ENCODE data around the gene PIP5KL1.
A peak's percentile ranks its signal among the peaks of the same experiment; 100 is the strongest.
"Not testable (repeated sequence)": the region's sequence is repeated elsewhere in the genome, so short reads cannot be mapped to it uniquely, and the experiment has no call there.

PIP5KL1 gene

GRCh38 chr9:127896395-127897192 is 34.0 kb downstream of the PIP5KL1 start:
- DNase-seq (ENCODE audit: low spot score) (no peak), FAIRE-seq (no peak)

GRCh38 chr9:127895811-127896210 is 34.8 kb downstream of the PIP5KL1 start:
- FAIRE-seq, result no peak
- no peak for DNase-seq (ENCODE audit: low spot score)

- no peak for FAIRE-seq
- no peak for DNase-seq (ENCODE audit: low spot score)
Measured at GRCh38 chr9:127893392-127893791, 37.2 kb downstream of the PIP5KL1 start.

- FAIRE-seq (no peak), DNase-seq (ENCODE audit: low spot score) (no peak)
Measured at GRCh38 chr9:127892831-127893230, 37.7 kb downstream of the PIP5KL1 start.

GRCh38 chr9:127890053-127890452 is 40.5 kb downstream of the PIP5KL1 start:
- DNase-seq (ENCODE audit: low spot score) (peak; percentile 11), FAIRE-seq (no peak)

- FAIRE-seq (no peak), DNase-seq (ENCODE audit: low spot score) (no peak)
Measured at GRCh38 chr9:127887792-127888191, 42.8 kb downstream of the PIP5KL1 start.

GRCh38 chr9:127886401-127886972 is 44.1 kb downstream of the PIP5KL1 start:
- DNase-seq (ENCODE audit: low spot score) (no peak), FAIRE-seq (no peak)

GRCh38 chr9:127885508-127886281 is 44.9 kb downstream of the PIP5KL1 start:
- no peak for FAIRE-seq
- no peak for DNase-seq (ENCODE audit: low spot score)

GRCh38 chr9:127884976-127885490 is 45.5 kb downstream of the PIP5KL1 start:
- no peak for FAIRE-seq
- DNase-seq (ENCODE audit: low spot score), result no peak

GRCh38 chr9:127884427-127884911 is 46.1 kb downstream of the PIP5KL1 start:
- DNase-seq (ENCODE audit: low spot score) (peak; percentile 13), FAIRE-seq (no peak)

GRCh38 chr9:127883959-127884358 is 46.6 kb downstream of the PIP5KL1 start:
- DNase-seq (ENCODE audit: low spot score) (no peak), FAIRE-seq (no peak)

GRCh38 chr9:127881715-127882114 is 48.9 kb downstream of the PIP5KL1 start:
- DNase-seq (ENCODE audit: low spot score); FAIRE-seq: not testable (repeated sequence)

GRCh38 chr9:127880143-127880542 is 50.4 kb downstream of the PIP5KL1 start:
- FAIRE-seq (no peak), DNase-seq (ENCODE audit: low spot score) (no peak)

- no peak for DNase-seq (ENCODE audit: low spot score)
- FAIRE-seq, result no peak
Measured at GRCh38 chr9:127878652-127879390, 51.8 kb downstream of the PIP5KL1 start.

- FAIRE-seq (no peak), DNase-seq (ENCODE audit: low spot score) (no peak)
Measured at GRCh38 chr9:127878001-127878651, 52.5 kb downstream of the PIP5KL1 start.

- DNase-seq (ENCODE audit: low spot score), result peak; percentile 17
- no peak for FAIRE-seq
Measured at GRCh38 chr9:127877566-127877998, 53.0 kb downstream of the PIP5KL1 start, which contains the start of gene AK1. TSS of gene AK1 (minus strand) at chr9:127877675. CDS start at chr9:127874617, 3,058 bp downstream.

GRCh38 chr9:127876764-127877562 is 53.6 kb downstream of the PIP5KL1 start:
- FAIRE-seq (no peak), DNase-seq (ENCODE audit: low spot score) (no peak)

GRCh38 chr9:127876026-127876763 is 54.4 kb downstream of the PIP5KL1 start:
- DNase-seq (ENCODE audit: low spot score) (no peak), FAIRE-seq (no peak)
